Measurements from ENCODE around the gene ZC3H8. TPM values are rescaled to one million over a fixed set of nuclear protein-coding genes. Genes with fewer than 3 reads are reported as not detected.

ZC3H8 gene
- total RNA-seq, 1 experiment from 2014 or later, result 33.0 TPM

DNA sequence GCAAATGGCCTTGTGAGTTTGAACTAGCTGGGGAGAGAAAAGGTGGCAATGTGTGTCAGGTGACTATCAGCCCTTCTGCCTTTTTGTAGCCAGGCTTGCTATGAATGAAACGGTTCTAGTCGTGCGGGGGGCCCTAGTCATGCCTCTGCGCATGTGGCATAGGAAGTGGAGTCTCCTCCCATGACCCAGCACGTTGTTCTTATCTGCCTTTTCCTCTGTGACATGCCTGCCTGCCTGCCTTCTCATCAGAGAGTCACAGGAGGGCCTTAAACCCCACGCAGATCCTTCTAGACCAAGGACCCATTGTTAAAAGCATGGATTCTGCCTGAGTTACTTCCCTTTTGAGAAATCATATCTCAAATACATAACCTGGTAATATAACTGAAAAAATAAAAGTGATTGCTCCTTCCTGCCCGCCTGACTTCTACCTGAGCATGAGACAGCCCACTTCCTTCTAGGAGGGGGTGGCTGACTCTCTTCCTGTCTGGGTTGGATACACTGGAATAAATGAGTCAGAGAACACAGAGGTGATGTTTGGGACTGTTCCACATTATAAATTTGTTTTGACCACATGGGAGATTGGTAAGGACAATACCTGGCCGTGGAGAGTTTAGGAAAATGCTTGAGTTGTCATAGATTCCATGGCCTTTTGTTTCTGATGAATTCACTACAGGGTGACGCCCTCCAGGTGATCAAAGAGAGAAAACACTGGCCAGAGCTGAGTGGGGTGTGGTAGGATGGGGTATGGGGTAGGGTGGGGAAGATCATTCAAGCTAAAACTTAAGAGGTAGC lies 66.8 kb downstream of the ZC3H8 start:
- Histone ChIP-seq H3K79me2 (ENCODE audit: low read length) (no peaks in the 10 kb centered on the region), H3K4me1 (ENCODE audit: low read length) (peaks cover 4% of the 10 kb centered on the region; the same call in 1 of the 2 replicates), H4K20me1 (ENCODE audit: insufficient read depth, low read depth, low read length) (no peaks in the 10 kb centered on the region), H3K36me3 (ENCODE audit: insufficient read depth, low read length) (no peaks in the 10 kb centered on the region), H3K9me3 (ENCODE audit: low read length) (no peaks in the 10 kb centered on the region), H3K4me3 (ENCODE audit: low read length) (no peak overlapping the region), H2AFZ (ENCODE audit: low read length) (peak overlapping the region; percentile 11), H3K4me2 (ENCODE audit: low read depth, low read length, poor library complexity, severe bottlenecking) (no peak overlapping the region), H3K27ac (ENCODE audit: low read length) (no peak overlapping the region), H3K27me3 (ENCODE audit: low read length) (no peaks in the 10 kb centered on the region), H3K9me2 (replicated peaks; ENCODE audit: insufficient read depth, low read length) (no peaks in the 10 kb centered on the region), H3K9ac (ENCODE audit: low read length) (0 out of 2 replicates have a peak overlapping the region, but pooled peaks have one; percentile 16)
- DNase-seq, result no peak

DNA sequence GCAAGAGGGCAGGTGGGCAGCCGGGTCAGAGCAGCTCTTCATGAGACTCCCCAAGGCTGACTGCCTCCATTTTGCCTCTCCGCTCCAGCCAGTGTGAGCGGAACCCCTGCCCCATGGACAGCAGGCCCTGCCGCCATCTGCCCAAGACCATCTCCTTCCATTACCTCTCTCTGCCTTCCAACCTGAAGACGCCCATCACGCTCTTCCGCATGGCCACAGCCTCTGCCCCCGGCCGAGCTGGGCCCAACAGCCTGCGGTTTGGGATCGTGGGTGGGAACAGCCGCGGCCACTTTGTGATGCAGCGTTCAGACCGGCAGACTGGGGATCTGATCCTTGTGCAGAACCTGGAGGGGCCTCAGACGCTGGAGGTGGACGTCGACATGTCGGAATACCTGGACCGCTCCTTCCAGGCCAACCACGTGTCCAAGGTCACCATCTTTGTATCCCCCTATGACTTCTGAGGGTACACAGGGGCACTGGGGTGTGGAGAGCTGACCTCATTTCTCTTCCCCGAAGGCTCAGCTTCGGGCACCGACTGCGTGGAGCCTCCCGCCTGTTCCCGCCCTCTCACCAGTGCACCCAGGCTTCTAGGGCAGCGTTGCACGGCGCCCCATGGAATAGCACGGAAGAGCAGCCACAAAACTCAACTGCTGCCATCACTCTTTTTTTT lies 67.7 kb downstream of the ZC3H8 start:
- H3K79me2 ChIP-seq (ENCODE audit: low read length), result no peaks in the 10 kb centered on the region
- no peak overlapping the region for H2AFZ ChIP-seq (ENCODE audit: low read length)
- no peak overlapping the region for H3K27ac ChIP-seq (ENCODE audit: low read length)
- no peaks in the 10 kb centered on the region for H3K36me3 ChIP-seq (ENCODE audit: insufficient read depth, low read length)
- H4K20me1 ChIP-seq (ENCODE audit: insufficient read depth, low read depth, low read length), result no peaks in the 10 kb centered on the region
- no peaks in the 10 kb centered on the region for H3K27me3 ChIP-seq (ENCODE audit: low read length)
- no peaks in the 10 kb centered on the region for H3K9me2 ChIP-seq (replicated peaks; ENCODE audit: insufficient read depth, low read length)
- no peak overlapping the region for H3K4me3 ChIP-seq (ENCODE audit: low read length)
- peaks cover 4% of the 10 kb centered on the region; the same call in 1 of the 2 replicates for H3K4me1 ChIP-seq (ENCODE audit: low read length)
- no peaks in the 10 kb centered on the region for H3K9me3 ChIP-seq (ENCODE audit: low read length)
- no peak for DNase-seq
- no peak overlapping the region for H3K9ac ChIP-seq (ENCODE audit: low read length)
- no peak overlapping the region for H3K4me2 ChIP-seq (ENCODE audit: low read depth, low read length, poor library complexity, severe bottlenecking)

DNA sequence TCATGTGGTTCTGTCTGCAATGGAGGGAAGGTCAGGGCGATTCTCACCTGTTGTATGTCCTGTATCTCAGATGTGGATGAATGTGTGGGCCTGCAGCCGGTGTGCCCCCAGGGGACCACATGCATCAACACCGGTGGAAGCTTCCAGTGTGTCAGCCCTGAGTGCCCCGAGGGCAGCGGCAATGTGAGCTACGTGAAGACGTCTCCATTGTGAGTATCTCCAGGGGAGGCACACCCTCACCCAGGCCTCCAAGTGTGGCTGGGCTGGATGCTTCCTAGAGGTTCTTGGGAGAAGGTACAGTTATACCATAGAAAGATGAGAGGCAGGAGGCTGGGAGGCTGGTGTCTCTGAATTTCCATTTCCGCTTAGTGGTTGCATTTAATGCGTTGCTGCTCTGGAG lies 69.7 kb downstream of the ZC3H8 start:
- Histone ChIP-seq H3K27me3 (ENCODE audit: low read length) (no peaks in the 10 kb centered on the region), H3K27ac (ENCODE audit: low read length) (no peak overlapping the region), H3K4me1 (ENCODE audit: low read length) (peaks cover 4% of the 10 kb centered on the region; the same call in 1 of the 2 replicates), H3K9me3 (ENCODE audit: low read length) (no peaks in the 10 kb centered on the region), H3K79me2 (ENCODE audit: low read length) (no peaks in the 10 kb centered on the region), H3K9ac (ENCODE audit: low read length) (no peak overlapping the region), H3K4me3 (ENCODE audit: low read length) (no peak overlapping the region), H3K4me2 (ENCODE audit: low read depth, low read length, poor library complexity, severe bottlenecking) (no peak overlapping the region), H3K36me3 (ENCODE audit: insufficient read depth, low read length) (no peaks in the 10 kb centered on the region), H4K20me1 (ENCODE audit: insufficient read depth, low read depth, low read length) (no peaks in the 10 kb centered on the region), H2AFZ (ENCODE audit: low read length) (no peak overlapping the region), H3K9me2 (replicated peaks; ENCODE audit: insufficient read depth, low read length) (no peaks in the 10 kb centered on the region)
- DNase-seq, result no peak

GRCh38 chr2:112184121-112184520 lies 70.7 kb downstream of the ZC3H8 start:
- Histone ChIP-seq H3K27ac (ENCODE audit: low read length) (no peak overlapping the region), H3K9ac (ENCODE audit: low read length) (no peak overlapping the region), H3K4me1 (ENCODE audit: low read length) (peaks cover 4% of the 10 kb centered on the region; the same call in 1 of the 2 replicates)

GRCh38 chr2:112183327-112184025 lies 71.4 kb downstream of the ZC3H8 start:
- H3K4me3 ChIP-seq (ENCODE audit: low read length), result no peak overlapping the region
- H3K9ac ChIP-seq (ENCODE audit: low read length), result no peak overlapping the region
- no peaks in the 10 kb centered on the region for H3K9me2 ChIP-seq (replicated peaks; ENCODE audit: insufficient read depth, low read length)
- H3K9me3 ChIP-seq (ENCODE audit: low read length), result no peaks in the 10 kb centered on the region
- DNase-seq, result no peak
- H3K79me2 ChIP-seq (ENCODE audit: low read length), result no peaks in the 10 kb centered on the region
- no peak overlapping the region for H3K27ac ChIP-seq (ENCODE audit: low read length)
- no peak overlapping the region for H2AFZ ChIP-seq (ENCODE audit: low read length)
- H3K4me1 ChIP-seq (ENCODE audit: low read length), result peaks cover 4% of the 10 kb centered on the region; the same call in 1 of the 2 replicates
- H4K20me1 ChIP-seq (ENCODE audit: insufficient read depth, low read depth, low read length), result no peaks in the 10 kb centered on the region
- H3K36me3 ChIP-seq (ENCODE audit: insufficient read depth, low read length), result no peaks in the 10 kb centered on the region
- no peak overlapping the region for H3K4me2 ChIP-seq (ENCODE audit: low read depth, low read length, poor library complexity, severe bottlenecking)
- H3K27me3 ChIP-seq (ENCODE audit: low read length), result no peaks in the 10 kb centered on the region

More at GRCh38 chr2:112184121-112184520, 70.7 kb downstream of the ZC3H8 start:
- Histone ChIP-seq H3K4me2 (ENCODE audit: low read depth, low read length, poor library complexity, severe bottlenecking) (no peak overlapping the region), H3K36me3 (ENCODE audit: insufficient read depth, low read length) (no peaks in the 10 kb centered on the region), H3K79me2 (ENCODE audit: low read length) (no peaks in the 10 kb centered on the region), H2AFZ (ENCODE audit: low read length) (no peak overlapping the region), H3K9me3 (ENCODE audit: low read length) (no peaks in the 10 kb centered on the region), H3K27me3 (ENCODE audit: low read length) (no peaks in the 10 kb centered on the region), H4K20me1 (ENCODE audit: insufficient read depth, low read depth, low read length) (no peaks in the 10 kb centered on the region), H3K9me2 (replicated peaks; ENCODE audit: insufficient read depth, low read length) (no peaks in the 10 kb centered on the region), H3K4me3 (ENCODE audit: low read length) (no peak overlapping the region)
- no peak for DNase-seq

DNA sequence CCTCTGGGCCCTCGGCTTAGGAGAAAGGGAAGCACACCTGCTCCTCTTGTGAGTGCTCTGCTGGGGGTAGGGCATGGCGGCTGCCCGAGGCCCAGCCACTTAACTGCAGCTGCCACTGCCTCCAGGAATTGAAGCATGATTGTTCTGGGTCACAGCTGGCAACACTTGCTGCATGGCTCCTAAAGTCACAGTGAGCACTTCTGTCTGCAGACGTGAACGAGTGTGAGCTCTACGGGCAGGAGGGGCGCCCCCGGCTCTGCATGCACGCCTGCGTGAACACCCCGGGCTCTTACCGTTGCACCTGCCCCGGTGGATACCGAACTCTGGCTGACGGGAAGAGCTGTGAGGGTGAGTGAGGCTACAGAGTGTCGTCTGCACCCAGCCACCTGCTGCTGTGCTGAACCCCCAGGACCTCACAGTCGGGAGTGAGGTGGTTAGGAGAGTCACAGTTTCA lies 72.2 kb downstream of the ZC3H8 start:
- H4K20me1 ChIP-seq (ENCODE audit: insufficient read depth, low read depth, low read length), result no peaks in the 10 kb centered on the region
- H3K9ac ChIP-seq (ENCODE audit: low read length), result no peak overlapping the region
- no peaks in the 10 kb centered on the region for H3K9me3 ChIP-seq (ENCODE audit: low read length)
- no peak for DNase-seq
- no peaks in the 10 kb centered on the region; the same call in 1 of the 2 replicates for H3K4me1 ChIP-seq (ENCODE audit: low read length)
- no peak overlapping the region for H3K27ac ChIP-seq (ENCODE audit: low read length)
- H3K4me3 ChIP-seq (ENCODE audit: low read length), result no peak overlapping the region
- no peaks in the 10 kb centered on the region for H3K36me3 ChIP-seq (ENCODE audit: insufficient read depth, low read length)
- no peak overlapping the region for H2AFZ ChIP-seq (ENCODE audit: low read length)
- H3K9me2 ChIP-seq (replicated peaks; ENCODE audit: insufficient read depth, low read length), result no peaks in the 10 kb centered on the region
- H3K4me2 ChIP-seq (ENCODE audit: low read depth, low read length, poor library complexity, severe bottlenecking), result no peak overlapping the region
- H3K79me2 ChIP-seq (ENCODE audit: low read length), result no peaks in the 10 kb centered on the region
- no peaks in the 10 kb centered on the region for H3K27me3 ChIP-seq (ENCODE audit: low read length)

DNA sequence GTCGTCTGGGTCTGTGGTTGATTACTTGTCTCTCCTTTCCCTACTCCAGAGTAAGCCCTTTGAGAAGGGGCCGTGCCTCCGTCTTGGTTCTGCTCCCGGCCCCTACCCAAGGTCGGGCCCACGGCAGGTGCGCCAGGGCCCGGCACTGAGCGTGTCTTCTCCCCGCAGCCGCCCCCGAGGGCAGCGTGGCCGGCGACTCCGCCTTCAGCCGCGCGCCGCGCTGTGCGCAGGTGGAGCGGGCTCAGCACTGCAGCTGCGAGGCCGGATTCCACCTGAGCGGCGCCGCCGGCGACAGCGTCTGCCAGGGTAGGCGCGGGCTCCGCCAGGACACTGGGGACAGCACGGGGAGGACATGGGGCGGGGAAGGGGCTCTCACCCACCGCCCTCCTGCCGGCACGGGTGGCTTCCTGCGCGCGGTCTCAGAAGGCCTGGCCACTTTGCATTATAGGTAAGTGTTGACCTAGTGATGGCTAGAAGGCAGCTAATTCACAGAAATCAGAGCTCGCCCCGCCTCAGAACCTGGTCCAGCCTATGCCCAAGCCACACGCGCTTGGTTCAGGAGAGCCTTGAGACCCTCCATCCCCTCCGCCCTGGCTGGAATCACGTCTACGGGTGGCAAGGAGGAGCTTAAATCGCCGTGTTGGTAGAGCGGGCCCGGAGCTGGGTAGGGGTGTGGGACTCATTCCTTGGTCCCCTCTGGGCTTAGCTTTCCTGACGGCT lies 73.1 kb downstream of the ZC3H8 start:
- Histone ChIP-seq H3K27ac (ENCODE audit: low read length) (no peak overlapping the region), H3K4me3 (ENCODE audit: low read length) (no peak overlapping the region), H3K9me3 (ENCODE audit: low read length) (no peaks in the 10 kb centered on the region), H3K9me2 (replicated peaks; ENCODE audit: insufficient read depth, low read length) (no peaks in the 10 kb centered on the region), H3K4me2 (ENCODE audit: low read depth, low read length, poor library complexity, severe bottlenecking) (no peak overlapping the region), H3K9ac (ENCODE audit: low read length) (no peak overlapping the region), H3K36me3 (ENCODE audit: insufficient read depth, low read length) (no peaks in the 10 kb centered on the region), H3K79me2 (ENCODE audit: low read length) (no peaks in the 10 kb centered on the region), H3K4me1 (ENCODE audit: low read length) (no peaks in the 10 kb centered on the region; the same call in 1 of the 2 replicates), H3K27me3 (ENCODE audit: low read length) (no peaks in the 10 kb centered on the region), H2AFZ (ENCODE audit: low read length) (no peak overlapping the region), H4K20me1 (ENCODE audit: insufficient read depth, low read depth, low read length) (no peaks in the 10 kb centered on the region)
- no peak for DNase-seq
